ENCODE results near the gene EXOC3L4.

GRCh38 chr14:103070971-103071542, 23.5 kb upstream of the EXOC3L4 start:
- TF ChIP-seq CTCF (IDR thresholded peaks at IDR 0.05; ENCODE audit: low read depth, low read length) (no peak), EZH2phosphoT487 (IDR thresholded peaks at IDR 0.05; ENCODE audit: low read depth) (no peak)

Data from OCI-LY3 (cell line).